Large intestine (tissue), 12 donors: ENCODE data around the gene PDK3. TPM values are rescaled to one million over a fixed set of nuclear protein-coding genes. Genes with fewer than 3 reads are reported as not detected.

Experiments used
- DNase-seq, 2 donors: peaks; one replicate each; pipeline versions ENCODE4 v3.0.0 to v3.0.0-alpha.2; 2013
- H3K27ac ChIP-seq: one replicate; pipeline ENCODE4 v1.5.1; 2013; ENCODE audit warnings: low read length
- H3K27me3 ChIP-seq: 2 replicates; pipeline ENCODE4 v1.6.1; 2013; ENCODE audit warnings: low read length; ENCODE audit not compliant: control insufficient read depth, insufficient read depth
- H3K36me3 ChIP-seq: 2 replicates; pipeline ENCODE4 v1.6.1; 2013; ENCODE audit warnings: low read length; ENCODE audit not compliant: control insufficient read depth, insufficient read depth
- H3K4me1 ChIP-seq: one replicate; pipeline ENCODE4 v1.6.1; 2013; ENCODE audit warnings: low read length; ENCODE audit not compliant: control insufficient read depth, insufficient read depth
- H3K4me3 ChIP-seq: one replicate; pipeline ENCODE4 v1.5.1; 2013; ENCODE audit warnings: low read length
- H3K9me3 ChIP-seq: one replicate; pipeline ENCODE4 v1.6.1; 2013; ENCODE audit warnings: mild to moderate bottlenecking, low read depth, low read length, moderate library complexity; ENCODE audit not compliant: control insufficient read depth
- WGBS: methylation state at CpG from one replicate; pipeline ENCODE4 v1.1.5; 2013; ENCODE audit warnings: low lambda C conversion rate; ENCODE audit not compliant: insufficient coverage; 5-methylcytosine and 5-hydroxymethylcytosine counted together
- long read RNA-seq, 11 donors: transcript quantifications; one replicate each; lab custom pipeline, GENCODE V29; 2026
- polyA plus RNA-seq: library from polyadenylated mRNA; unstranded; fragments of 120-200 nt; gene quantifications from one replicate; pipeline ENCODE4 v1.2.1, GENCODE V29; 2013

Gene PDK3
- polyA plus RNA-seq = 13.3 TPM
- long read RNA-seq, donor 1 = 0 reads
- long read RNA-seq, donor 2, partial matches to known transcripts = 0 of 4 reads
- long read RNA-seq, donor 2, other reads (novel, unspliced or antisense) = 0 of 4 reads
- long read RNA-seq, donor 3, partial matches to known transcripts = 0 of 4 reads
- long read RNA-seq, donor 3, other reads (novel, unspliced or antisense) = 0 of 4 reads
- long read RNA-seq, donor 4 = 0 reads
- long read RNA-seq, donor 5, partial matches to known transcripts = 0 of 1 reads
- long read RNA-seq, donor 5, other reads (novel, unspliced or antisense) = 0 of 1 reads
- long read RNA-seq, donor 6, partial matches to known transcripts = 0 of 2 reads
- long read RNA-seq, donor 6, other reads (novel, unspliced or antisense) = 0 of 2 reads
- long read RNA-seq, donor 7, partial matches to known transcripts = 0 of 2 reads
- long read RNA-seq, donor 7, other reads (novel, unspliced or antisense) = 0 of 2 reads
- long read RNA-seq, donor 8, partial matches to known transcripts = 0 of 4 reads
- long read RNA-seq, donor 8, other reads (novel, unspliced or antisense) = 0 of 4 reads
- long read RNA-seq, donor 9, partial matches to known transcripts = 0 of 2 reads
- long read RNA-seq, donor 9, other reads (novel, unspliced or antisense) = 0 of 2 reads
- long read RNA-seq, donor 10, transcript PDK3-202 (12 exons, 1,921 nt) = major isoform, 5 of 9 reads
- long read RNA-seq, donor 10, partial matches to known transcripts = 0 of 9 reads
- long read RNA-seq, donor 10, other reads (novel, unspliced or antisense) = 0 of 9 reads
- long read RNA-seq, donor 11, transcript PDK3-202 (12 exons, 1,921 nt) = major isoform, 5 of 6 reads
- long read RNA-seq, donor 11, partial matches to known transcripts = 0 of 6 reads
- long read RNA-seq, donor 11, other reads (novel, unspliced or antisense) = 0 of 6 reads

DNA sequence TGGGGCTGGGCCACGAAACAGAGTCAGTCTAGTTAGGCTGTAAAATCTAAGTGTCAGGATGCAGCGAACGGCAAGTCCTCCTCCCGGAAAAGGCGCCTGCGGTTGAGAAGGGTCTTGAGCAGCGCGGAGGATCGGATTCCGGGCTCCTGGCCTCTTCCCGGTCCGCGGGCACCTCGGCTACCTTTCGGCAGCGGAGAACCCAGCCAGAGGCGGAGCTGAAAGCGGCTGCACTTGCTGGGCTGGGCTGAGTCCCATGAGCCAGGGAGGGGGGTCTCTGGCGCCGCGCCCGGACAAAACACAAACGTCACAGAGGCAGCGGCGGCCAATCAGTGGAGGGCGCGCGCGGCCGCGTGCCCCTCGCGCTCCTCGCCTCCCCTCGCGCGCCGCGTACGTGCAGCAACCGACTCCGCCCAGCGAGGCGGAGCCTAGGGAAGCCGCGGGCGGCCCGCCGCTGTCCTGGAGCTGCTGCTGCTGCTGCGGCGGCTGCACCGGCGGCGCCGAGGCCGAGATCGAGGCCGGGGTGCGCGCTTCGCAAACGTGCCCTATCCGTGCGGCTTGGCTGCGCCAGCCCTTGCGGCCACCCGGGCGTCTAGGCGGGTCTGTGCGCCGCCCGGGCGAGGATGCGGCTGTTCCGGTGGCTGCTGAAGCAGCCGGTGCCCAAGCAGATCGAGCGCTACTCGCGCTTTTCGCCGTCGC is at the start of gene PDK3:
PDK3 (plus strand) TSS at position 451 of the 696 bp plus-strand sequence; CDS start at position 621, 170 bp downstream.
- WGBS = no CpG with 5 or more reads among the region's 83 CpGs
- Histone ChIP-seq H3K36me3 (no peaks in the 10 kb centered on the region), H3K9me3 (no peaks in the 10 kb centered on the region), H3K27me3 (no peaks in the 10 kb centered on the region), H3K27ac (peak within 1 kb of the TSS; percentile 98), H3K4me3 (peak within 1 kb of the TSS; percentile 85), H3K4me1 (peaks cover 5% of the 10 kb centered on the region)
- peak; percentile 88 to 94 for DNase-seq

DNA sequence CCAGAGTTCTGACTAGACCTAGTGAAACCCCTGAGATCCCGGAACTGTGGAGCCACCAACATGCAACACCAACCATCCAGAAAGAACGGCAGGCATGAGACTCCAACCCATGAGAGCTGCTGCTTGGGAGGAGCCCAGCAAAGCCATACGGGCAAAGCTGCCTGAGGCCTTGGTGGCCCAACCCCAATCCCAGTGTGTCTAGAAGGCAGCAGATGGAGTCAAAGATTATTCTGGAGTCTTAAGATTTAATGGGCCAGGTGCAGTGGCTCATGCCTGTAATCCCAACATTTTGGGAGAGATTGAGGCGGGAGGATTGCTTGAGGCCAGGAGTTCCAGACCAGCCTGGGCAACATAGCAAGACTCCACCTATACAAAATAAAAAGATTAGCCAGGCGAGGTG is 49.2 kb upstream of the PDK3 start:
- H3K27ac ChIP-seq = no peak overlapping the region
- H3K4me3 ChIP-seq = no peak overlapping the region
- H3K4me1 ChIP-seq = no peaks in the 10 kb centered on the region
- H3K27me3 ChIP-seq = no peaks in the 10 kb centered on the region
- no peaks in the 10 kb centered on the region for H3K36me3 ChIP-seq
- no peak for DNase-seq
- WGBS = no CpG with 5 or more reads among the region's 5 CpGs
- no peaks in the 10 kb centered on the region for H3K9me3 ChIP-seq

DNA sequence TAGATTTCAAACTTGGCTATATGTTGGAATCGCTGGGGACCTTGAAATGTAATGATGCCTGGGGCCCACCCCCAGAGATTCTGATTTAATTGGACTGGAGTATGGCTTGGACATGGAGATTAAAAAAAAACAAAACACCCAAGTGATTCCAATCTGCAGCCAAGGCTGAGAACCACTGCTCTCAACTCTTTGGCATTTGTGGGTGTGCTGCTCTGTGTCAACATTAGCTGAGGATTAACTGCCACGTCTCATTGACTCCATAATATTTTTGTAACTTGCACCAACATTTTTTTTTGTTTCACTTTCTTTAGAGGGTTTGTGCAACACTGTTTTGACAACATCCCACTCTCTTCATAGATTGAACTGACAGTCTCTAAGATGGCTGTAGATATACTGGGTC is 41.1 kb upstream of the PDK3 start:
- Histone ChIP-seq H3K9me3 (no peaks in the 10 kb centered on the region), H3K27me3 (no peaks in the 10 kb centered on the region), H3K4me1 (peaks cover 23% of the 10 kb centered on the region), H3K4me3 (no peak overlapping the region), H3K27ac (no peak overlapping the region), H3K36me3 (no peaks in the 10 kb centered on the region)
- peak; percentile 33 to 53 for DNase-seq
- WGBS = no CpG with 5 or more reads among the region's 2 CpGs

DNA sequence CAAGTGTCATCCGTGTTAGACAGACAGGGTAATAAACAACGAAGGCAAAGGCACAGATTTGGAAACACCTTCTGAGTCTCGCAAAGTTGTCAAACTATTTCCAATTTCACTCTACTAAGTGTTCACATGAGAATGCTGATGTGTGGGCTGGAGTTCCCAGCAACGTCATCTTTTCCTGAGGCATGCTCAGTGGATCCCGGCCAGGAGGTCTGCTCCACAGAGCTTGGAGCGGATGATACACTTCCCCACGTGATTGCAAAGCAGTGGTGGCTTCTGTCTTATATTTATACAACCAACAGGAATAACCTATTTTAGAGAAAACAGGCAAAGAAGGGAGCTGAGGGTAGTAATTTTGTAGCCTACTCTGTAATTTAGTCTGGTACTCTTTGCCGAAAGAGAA is 40.1 kb upstream of the PDK3 start:
- Histone ChIP-seq H3K9me3 (no peaks in the 10 kb centered on the region), H3K4me3 (no peak overlapping the region), H3K27me3 (no peaks in the 10 kb centered on the region), H3K4me1 (peaks cover 23% of the 10 kb centered on the region), H3K36me3 (no peaks in the 10 kb centered on the region), H3K27ac (no peak overlapping the region)
- no CpG with 5 or more reads among the region's 8 CpGs for WGBS
- no peak for DNase-seq

DNA sequence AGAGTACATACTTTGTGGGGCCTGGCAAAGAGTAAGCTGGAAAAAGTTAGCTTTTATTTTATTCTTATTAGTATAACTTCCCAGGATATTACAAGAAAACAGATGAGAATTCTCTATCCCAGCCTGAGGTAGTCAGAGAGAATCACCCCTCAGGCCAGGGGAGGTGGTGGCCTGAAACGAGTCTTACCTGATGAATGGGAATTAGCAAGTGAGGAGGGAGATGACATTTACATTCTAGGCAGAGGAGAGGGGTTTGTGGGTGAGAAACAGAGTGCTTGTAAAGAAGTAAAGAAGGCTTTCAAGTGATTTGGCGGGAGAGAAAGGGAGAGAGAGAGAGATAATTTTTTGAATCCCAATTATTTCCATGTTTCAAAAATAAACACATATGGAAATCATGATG is 39.3 kb upstream of the PDK3 start:
- DNase-seq = no peak
- Histone ChIP-seq H3K9me3 (no peaks in the 10 kb centered on the region), H3K27ac (no peak overlapping the region), H3K36me3 (no peaks in the 10 kb centered on the region), H3K4me1 (peaks cover 23% of the 10 kb centered on the region), H3K27me3 (no peaks in the 10 kb centered on the region), H3K4me3 (no peak overlapping the region)
- no CpG with 5 or more reads among the region's 2 CpGs for WGBS

DNA sequence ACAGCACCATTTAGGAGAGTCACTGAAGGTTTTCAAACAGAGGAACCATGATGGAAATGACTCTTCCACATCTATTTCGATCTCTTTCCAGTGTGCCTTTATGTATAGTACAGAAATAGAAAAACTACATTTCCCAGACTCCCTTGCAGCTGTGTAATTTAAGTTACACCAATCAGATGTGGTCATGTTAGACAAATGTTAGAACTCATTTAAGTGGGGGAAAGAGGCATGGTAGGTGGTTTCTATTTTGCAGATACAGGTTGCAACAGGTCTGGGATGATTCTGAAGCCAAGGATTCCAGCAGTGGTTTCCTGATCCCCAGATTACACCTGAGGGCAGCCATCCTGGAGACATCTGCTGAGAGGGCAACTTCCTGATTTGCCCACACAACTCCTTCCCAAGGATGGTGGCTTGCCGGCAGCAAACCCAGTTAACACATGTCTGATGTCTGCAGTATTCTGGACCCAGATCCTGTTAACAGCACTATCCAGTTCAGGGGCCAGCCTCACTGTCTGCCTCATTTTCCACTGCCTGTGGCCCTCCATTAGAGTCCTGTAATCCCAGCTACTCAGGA is 38.7 kb upstream of the PDK3 start:
- H3K27me3 ChIP-seq = no peaks in the 10 kb centered on the region
- peak in 1 of 2 donors; percentile 41 for DNase-seq
- H3K36me3 ChIP-seq = no peaks in the 10 kb centered on the region
- H3K4me1 ChIP-seq = peaks cover 23% of the 10 kb centered on the region
- no peak overlapping the region for H3K4me3 ChIP-seq
- H3K27ac ChIP-seq = peak overlapping the region; percentile 87
- no peaks in the 10 kb centered on the region for H3K9me3 ChIP-seq
- no CpG with 5 or more reads among the region's 2 CpGs for WGBS

DNA sequence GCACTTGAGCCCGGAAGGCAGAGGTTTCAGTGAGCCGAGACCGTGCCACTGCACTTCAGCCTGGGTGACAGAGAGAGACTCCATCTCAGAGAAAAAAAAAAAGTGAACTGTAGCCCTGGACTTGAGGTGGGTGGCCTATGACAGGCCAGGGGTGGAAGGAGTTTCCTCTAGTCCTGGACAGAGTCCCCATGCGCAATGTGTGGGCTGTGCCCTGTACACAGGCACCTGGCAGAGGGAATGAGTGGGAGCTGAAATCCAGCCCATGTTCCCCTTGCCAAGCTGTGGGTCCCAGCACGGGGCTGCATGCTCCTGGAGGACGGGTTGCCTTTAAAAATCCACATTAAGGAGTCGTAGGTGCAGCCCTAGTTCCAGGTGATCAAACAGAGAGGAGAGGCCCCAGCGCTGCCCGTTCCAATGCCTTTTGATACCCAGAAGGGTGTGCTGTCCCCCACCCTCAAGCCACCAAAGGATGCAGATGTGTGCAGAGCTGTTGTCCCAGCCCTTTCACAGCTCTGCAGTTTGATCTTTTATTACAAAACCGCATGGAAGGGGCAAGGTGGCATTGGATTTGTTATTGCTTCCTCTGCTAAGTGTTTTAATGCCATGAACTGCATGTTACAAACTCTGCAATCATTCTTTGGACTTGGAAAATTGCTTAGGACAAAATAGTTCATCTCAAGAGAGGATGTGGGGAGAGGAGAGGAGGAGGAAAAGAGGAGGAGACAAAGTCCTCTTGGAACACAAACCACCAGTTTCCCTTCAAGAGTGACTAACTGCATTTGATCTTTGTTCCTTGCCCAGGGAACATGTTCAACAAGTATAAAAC is 38.0 kb upstream of the PDK3 start:
- WGBS = no CpG with 5 or more reads among the region's 10 CpGs
- peak overlapping the region; percentile 87 for H3K27ac ChIP-seq
- peak; percentile 61 to 83 for DNase-seq
- H3K36me3 ChIP-seq = no peaks in the 10 kb centered on the region
- H3K9me3 ChIP-seq = no peaks in the 10 kb centered on the region
- H3K4me1 ChIP-seq = peaks cover 23% of the 10 kb centered on the region
- H3K27me3 ChIP-seq = no peaks in the 10 kb centered on the region
- no peak overlapping the region for H3K4me3 ChIP-seq

DNA sequence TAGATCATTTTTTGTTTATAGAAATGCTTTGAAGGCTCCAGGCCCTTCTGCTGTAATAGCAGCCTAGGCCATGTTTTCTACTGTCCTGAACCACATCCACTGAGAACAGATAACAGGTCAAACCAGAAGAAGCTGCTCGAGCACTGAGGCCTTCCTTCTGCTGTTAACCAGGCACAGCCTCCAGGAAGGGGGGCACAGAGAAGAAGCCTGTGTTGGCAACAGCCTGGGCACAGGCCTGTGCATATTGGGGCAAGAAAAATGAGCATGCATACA is 37.4 kb upstream of the PDK3 start:
- Histone ChIP-seq H3K27ac (peak overlapping the region; percentile 64), H3K36me3 (no peaks in the 10 kb centered on the region), H3K27me3 (no peaks in the 10 kb centered on the region), H3K4me3 (no peak overlapping the region), H3K4me1 (peaks cover 23% of the 10 kb centered on the region), H3K9me3 (no peaks in the 10 kb centered on the region)
- WGBS = no CpG with 5 or more reads among the region's 1 CpG
- DNase-seq = no peak

DNA sequence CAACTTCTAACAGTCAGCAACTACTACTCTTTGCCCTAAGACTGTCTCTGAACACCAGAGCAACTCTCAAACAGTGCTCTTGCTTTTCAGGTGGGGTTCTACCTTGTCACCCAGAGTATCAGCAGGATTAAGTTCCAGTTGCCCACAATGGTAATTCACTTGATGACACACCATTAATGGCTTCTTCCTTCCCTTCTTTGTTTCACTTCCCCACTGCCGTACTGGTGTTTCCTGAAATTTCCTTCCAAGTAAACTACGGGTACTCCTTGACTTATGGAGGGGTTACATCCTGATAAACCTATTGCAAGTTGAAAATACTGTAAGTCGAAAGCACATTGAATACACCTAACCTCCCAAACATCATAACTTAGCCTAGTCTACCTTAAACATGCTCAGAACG is 36.6 kb upstream of the PDK3 start:
- no CpG with 5 or more reads among the region's 4 CpGs for WGBS
- DNase-seq = no peak
- Histone ChIP-seq H3K4me3 (no peak overlapping the region), H3K36me3 (no peaks in the 10 kb centered on the region), H3K9me3 (no peaks in the 10 kb centered on the region), H3K27me3 (no peaks in the 10 kb centered on the region), H3K4me1 (peaks cover 21% of the 10 kb centered on the region), H3K27ac (peak overlapping the region; percentile 64)
